ENCODE data around the gene NOCT.
A peak's percentile ranks its signal among the peaks of the same experiment; 100 is the strongest.
"Not testable (repeated sequence)": the region's sequence is repeated elsewhere in the genome, so short reads cannot be mapped to it uniquely, and the experiment has no call there.

Gene NOCT, protein sequence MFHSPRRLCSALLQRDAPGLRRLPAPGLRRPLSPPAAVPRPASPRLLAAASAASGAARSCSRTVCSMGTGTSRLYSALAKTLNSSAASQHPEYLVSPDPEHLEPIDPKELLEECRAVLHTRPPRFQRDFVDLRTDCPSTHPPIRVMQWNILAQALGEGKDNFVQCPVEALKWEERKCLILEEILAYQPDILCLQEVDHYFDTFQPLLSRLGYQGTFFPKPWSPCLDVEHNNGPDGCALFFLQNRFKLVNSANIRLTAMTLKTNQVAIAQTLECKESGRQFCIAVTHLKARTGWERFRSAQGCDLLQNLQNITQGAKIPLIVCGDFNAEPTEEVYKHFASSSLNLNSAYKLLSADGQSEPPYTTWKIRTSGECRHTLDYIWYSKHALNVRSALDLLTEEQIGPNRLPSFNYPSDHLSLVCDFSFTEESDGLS

DNA sequence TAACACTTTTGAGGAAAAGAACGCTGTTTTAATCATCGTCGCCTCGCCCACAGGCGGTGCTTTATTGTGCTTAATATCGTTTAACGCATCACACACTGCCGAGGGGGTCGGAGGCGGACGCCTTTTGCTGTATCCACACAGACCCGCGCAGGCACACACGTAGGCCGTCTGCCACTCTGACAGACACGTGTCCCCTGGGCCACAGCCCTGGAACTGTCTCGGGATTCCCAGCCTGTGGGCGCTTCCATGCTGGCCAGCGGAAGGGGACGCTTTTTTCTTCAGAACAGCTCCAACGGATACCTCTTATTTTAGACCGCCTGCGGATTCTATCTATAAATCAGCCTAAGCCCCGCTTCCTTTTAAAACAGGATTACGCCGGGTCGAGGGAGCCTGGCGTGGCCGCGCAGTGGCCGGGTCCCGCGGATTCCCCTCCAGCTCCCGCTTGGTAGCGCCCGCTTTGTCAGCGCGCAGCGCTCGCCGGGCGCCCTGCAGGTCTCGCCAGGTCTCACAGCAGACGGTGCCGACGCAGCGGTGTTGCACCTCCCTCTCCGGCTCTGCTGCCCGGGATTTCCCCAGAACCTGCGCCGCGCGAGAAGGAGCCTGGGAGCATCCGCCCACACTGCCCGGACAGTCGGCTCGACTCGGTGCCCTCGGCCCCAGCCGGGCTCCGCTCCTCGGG is at the start of gene NOCT:
NOCT (plus strand) TSS at position 513 of the 679 bp plus-strand sequence. CDS start 201 bp downstream, outside the sequence.
- DNase-seq, result peak; percentile 94

DNA sequence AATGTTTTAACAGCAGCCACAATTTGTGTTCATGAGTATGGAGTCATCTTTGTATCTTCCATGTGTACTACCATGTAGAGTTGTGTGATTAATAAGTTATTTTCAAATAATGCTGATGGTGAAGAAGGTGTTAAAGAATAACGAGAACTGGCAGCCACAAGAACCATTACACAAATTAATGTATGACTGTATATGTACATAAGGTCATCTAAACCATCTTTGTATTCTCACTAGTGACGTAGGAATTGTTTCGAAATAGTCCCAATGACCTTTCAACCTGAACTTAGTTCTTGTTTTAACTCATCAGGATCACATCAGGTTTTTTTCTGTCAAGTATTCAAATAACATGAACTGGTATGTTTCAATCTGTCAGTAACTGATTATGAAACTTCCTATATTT is 48.3 kb upstream of the NOCT start:
- no peak for DNase-seq

DNA sequence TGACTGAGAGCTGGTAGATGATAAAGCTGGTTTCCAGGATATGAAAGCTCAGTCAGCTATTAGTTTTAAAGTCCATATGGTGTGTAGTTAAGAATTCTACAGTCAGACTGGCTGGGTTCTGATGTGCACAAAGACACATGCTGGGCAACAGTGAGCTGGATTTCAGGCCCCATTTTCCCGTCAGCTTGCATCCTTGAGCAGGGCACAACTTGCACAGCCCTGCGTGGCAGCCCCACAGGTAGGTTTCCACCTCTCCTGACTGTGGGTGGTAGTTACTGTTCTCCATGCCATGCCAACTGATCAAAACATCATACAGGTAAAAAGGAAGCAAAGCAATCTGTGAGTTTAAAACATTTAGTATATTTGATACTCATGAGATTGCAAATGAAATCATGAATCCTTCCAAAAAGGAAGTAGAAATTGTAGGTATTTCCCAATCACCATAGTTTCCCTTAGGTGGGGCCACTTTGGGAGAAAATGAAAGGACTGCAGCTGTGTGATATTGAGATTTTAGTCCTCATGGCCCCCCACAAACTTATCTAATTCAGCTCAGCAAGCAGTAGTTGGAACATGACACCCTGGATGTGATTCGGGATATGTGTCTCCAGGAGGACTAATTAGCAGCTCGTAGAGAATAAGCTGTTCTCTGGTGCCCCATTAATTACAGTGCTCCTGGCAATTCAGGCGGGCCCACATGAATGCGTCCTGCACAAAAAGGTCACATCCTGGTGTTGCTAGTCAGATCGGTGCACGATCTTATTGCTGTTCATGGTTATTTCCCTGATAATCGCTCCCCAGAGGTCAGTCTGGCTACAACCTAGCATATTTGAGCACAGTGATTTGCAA is 42.4 kb upstream of the NOCT start:
- DNase-seq, result no peak

DNA sequence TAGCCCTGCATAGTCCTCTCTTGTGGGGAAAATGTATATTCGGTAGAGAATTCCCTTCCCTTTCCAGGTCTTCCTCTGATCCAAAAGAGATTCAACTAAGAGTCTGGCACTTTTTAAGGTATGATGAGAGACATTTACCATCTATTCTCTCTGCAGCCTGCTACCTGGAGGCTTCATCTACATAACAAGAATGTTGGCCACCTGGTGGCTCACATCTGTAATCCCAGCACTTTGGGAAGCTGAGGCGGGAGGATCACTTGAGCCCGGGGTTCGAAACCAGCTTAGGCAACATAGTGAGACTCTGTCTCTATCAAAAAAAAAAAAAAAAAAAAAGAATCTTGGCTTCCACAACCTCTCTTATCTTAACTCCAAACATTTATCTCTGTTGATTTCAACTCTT is 40.4 kb upstream of the NOCT start:
- DNase-seq, result no peak

DNA sequence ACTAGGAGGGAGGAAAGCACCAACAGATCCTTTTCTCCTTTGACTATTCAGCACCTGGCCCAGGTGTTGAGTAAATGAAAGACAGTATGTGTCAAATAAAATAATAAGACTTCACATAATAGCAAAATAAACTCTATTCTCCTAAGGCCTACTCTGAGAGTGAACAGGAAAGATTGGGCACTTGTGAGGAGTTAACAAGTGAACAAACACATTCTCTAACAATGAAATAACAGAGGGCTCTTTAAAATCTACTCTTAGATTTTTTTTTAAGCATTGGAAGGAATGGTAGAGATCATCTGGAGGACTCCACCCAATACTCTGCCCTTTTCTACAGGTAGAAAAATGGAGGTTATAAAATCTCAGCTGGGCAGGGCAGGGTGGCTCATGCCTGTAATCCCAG is 39.1 kb upstream of the NOCT start:
- DNase-seq, result no peak

DNA sequence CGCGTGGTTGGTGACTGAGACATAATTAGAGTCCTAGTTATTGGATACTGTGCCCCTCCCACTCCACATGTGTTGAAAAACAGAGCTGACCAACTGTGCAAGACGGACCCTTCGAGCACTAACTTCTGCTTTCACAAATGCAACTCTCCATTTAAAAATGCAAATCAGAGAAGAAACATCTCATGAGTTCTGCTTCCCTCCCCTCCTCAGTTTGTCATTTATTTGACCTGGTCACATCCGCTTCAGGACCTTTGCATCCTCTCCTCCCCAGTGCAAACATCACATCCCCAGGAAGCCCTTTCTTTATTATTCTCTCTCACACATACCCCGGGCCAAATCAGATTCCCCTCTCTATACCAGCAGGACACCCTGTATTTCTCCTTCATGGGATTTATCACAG is 38.1 kb upstream of the NOCT start:
- DNase-seq, result no peak

DNA sequence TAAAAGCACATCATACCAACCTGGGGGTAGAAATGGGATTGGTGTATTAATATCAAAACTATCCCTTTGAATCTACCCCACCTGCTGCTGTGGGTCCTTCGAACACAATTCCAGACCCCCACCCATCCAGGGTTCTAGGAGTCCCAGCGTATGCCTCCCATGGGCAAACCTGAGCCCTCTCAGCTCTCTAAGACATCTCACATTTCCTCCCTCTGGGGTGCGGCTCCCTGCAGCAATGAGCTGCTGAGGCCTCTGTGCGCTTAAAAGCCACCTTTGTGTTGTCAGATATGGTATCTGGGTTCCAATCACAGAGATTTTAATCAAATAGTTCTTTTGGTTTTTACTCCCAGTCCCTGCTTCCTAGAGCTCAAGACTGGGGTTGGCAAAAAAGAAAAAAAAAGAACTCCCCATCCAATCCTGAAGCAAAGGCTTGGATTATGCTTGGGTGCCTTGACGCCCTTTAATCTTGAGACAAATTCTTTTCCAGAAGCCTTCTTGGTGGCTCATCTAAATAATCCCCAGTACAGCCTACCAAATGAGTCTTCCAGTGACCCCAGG is 37.5 kb upstream of the NOCT start:
- DNase-seq, result no peak

DNA sequence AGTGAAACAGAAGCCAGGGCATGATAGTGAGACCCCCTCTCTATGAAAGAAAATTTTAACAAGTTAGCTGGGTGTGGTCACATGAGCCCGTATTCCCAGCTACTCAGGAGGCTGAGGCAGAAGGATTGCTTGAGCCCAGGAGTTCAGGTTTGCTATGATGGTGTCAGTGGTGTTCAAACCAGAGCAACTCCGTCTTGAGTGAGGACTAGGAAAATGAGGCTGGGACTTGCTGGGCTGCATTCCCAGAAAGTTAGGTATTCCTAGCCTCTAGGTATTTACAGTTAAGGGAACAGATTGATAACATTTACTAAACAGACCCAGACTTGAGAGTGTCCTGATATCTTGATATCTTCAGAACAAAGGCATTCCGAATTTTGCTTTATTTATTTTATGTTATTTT is 37.0 kb upstream of the NOCT start:
- DNase-seq, result no peak

DNA sequence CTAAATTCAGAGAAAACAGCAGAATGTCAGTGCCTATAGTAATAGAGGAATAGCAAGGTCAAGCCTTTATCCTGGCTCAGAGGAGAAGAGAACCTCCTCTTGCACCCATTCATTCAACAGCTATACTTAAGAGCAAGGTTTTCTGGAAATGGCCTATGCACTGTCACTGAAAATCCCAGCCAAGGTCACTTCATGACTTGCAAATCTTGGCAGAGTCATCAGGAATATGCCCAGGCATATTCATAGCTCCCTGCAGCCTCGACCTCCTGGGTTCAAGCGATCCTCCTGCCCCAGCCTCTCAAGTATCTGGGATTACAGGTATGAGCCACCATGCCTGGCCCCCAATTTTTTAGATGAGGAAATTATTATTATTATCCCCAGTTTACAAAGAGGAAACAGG is 35.8 kb upstream of the NOCT start:
- no peak for DNase-seq

DNA sequence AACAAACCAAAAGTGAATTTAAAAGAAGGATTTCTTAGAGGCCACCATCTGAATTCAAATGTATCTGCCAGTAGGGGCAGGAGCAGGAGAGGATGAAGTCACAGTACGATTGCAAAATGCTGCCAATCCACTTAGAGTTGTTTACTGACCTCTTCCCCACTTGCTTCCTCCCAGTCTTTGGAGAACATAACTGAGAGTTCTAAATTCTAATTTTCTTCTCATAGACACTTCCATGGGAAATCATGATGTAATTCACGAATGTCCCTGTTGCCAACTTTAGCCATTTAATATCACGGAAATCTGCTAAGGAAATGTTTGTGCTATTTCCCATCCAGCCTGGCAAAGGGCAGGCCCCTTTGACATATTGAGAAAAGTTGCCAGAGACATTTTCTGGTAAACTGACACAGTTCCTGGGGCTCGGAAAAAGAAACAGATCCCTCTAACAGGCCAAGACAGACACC is 33.6 kb upstream of the NOCT start:
- DNase-seq, result no peak

DNA sequence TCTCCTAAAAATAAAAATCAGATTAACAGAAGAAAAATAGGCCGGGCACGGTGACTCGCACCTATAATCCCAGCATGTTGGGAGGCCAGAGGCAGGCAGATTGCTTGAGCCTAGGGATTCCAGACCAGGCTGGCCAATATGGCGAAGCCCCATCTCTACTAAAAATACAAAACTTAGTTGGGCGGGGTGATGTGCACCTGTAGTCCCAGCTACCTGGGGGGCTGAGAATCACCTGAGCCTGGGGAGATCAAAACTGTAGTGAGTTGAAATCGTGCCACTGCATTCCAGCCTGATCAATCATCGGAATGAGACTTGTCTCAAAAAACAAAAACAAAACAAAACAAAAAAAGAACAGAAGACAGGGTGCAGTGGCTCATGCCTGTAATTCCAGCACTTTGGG is 32.8 kb upstream of the NOCT start:
- DNase-seq, result no peak

DNA sequence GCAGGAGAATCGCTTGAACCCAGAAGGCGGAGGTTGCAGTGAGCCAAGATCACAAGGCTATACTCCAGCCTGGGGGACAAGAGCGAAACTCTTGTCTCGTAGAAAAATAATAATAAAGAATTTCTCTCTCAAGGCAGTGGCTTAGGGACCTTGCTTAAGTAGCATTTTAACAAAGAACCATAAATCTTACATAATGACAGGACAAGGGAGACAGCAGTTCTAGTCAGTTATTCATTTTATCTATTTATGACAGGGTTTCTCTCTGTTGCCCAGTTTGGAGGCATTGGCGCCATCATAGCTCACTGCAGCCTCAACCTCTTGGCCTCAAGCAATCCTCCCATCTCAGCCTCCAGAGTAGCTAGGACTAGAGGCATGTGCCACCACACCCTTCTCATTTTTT is 31.9 kb upstream of the NOCT start:
- no peak for DNase-seq

DNA sequence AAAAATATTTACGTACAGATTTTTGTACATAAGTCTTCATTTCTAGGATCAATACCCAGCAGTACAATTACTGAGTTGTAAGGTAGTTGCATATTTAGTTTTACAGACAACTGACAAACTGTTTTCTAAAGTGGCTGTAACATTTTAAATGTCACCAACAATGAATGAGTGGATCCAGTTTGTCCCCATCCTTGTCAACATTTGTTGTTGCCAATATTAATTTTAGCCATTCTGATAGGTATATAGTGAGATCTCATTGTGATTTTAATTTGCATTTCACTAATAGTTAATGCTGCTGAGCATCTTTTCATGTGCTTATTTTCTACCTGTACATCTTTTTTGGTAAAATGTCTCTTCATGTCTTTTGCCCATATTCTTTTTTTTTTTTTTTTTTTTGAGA is 30.9 kb upstream of the NOCT start:
- no peak for DNase-seq

DNA sequence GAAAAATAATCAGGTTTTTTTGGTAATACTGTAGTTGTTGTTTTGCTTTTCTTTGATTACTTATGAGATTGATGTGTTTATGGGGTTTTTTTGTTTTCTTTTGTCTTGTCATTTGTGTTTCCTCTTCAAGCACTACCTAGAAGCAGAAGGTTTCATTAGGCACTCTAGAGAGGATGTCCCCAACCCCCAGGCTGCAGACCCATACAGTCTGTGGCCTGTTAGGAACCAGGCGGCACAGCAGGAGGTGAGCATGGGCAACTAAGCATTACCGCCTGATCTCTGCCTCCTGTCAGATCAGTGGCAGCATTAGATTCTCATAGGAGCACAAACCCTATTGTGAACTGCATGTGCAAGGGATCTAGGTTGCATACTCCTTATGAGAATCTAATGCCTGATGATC is 22.9 kb upstream of the NOCT start:
- no peak for DNase-seq

DNA sequence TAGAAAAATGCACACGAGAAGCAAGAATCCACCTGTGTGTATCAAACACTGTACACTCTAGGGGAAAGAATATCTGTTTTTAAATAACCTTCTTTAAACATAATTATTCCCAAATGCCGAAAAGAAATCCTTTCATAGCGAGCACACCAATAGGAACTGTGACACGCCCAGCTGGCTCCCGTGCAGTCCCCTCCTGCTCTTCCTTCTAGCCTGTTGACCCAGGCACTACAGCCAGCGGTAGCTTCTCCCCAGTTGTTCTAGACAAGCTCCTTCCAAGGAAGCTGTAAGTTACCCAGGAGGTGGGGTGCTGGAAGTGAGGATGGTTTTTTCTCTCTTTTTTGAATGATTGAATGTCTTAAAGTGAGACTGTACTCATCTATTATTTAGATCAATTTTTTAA is 19.5 kb upstream of the NOCT start:
- no peak for DNase-seq

DNA sequence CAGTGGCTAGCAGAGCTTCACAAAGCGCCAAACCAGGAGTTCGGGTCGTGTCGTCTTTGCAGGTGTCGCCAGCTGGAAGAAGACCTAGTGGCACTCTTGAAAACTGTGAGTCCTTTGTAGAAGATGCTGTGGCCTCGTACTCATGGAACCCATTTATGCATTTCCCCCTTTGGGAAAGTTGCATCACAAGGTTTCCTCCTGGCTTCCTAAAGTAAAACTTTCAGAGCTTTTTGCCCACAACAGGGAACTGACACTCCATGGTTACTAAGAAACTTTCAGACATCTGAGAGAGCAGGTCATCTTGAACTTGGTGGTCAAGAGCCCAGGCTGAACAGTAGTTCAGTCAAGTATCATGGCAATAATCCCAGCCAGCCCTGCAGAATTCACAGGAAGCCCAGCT is 15.9 kb upstream of the NOCT start:
- no peak for DNase-seq

DNA sequence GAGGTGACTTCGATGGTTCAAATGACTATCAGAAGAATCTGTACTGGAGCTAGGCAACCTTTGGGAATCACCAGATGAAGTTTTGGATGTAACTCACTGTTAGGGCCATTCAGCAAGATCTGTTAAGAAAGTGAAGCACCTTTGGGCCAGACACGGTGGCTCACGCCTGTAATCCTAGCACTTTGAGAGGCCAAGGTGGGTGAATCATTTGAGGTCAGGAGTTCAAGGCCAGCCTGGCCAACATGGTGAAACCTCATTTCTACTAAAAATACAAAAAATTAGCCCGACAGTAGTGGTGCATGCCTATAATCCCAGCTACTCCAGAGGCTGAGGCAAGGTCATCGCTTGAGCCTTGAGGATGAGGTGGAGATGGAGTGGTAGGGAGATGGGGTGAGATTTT is 15.4 kb upstream of the NOCT start:
- not testable (repeated sequence) for DNase-seq

DNA sequence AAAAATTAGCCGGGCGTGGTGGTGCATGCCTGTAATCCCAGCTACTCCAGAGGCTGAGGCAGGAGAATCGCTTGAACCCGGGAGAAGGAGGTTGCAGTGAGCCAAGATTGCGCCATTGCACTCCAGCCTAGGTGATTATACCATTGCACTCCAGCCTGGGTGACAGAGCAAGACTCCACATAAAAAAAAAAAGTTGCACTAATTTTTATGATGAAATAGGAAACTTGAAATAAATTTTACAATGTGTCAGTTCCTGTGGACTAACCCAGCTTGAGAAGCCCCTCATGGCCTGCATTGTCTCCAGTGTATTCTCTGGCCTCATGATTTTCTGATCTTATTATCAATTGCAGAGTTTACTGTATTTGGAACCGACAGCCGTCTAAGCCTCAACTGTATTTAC is 14.2 kb upstream of the NOCT start:
- not testable (repeated sequence) for DNase-seq

DNA sequence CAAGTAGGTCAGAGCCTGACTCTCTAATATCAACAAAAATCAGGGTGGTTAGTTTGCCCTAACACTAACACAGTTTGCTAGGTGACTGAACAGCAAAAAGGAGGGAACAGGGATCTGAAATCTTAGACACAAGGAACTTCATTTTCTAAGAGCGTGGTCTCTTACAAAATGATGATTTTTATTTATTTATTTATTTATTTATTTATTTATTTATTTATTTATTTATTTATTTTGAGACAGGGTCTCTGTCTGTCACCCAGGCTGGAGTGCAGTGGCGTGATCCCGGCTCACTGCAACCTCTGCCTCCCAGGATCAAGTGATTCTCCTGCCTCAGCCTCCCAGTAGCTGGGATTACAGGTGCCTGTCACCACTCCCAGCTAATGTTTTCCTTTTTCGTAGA is 11.9 kb upstream of the NOCT start:
- DNase-seq, result not testable (repeated sequence)

DNA sequence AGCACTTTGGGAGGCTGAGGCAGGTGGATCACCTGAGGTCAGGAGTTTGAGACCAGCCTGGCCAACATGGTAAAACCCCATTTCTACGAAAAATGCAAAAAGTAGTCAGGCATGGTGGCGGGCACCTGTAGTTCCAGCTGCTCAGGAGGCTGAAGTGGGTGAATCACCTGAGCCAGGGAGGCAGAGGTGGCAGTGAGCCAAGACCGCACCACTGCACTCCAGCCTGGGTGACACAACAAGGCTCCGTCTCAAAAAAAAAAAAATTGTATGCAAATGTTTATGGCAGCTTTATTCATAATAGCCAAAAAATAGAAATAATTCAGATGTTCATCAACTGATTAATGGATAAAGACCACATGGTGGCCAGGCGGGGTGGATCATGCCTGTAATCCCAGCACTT is 9.8 kb upstream of the NOCT start:
- no peak for DNase-seq

DNA sequence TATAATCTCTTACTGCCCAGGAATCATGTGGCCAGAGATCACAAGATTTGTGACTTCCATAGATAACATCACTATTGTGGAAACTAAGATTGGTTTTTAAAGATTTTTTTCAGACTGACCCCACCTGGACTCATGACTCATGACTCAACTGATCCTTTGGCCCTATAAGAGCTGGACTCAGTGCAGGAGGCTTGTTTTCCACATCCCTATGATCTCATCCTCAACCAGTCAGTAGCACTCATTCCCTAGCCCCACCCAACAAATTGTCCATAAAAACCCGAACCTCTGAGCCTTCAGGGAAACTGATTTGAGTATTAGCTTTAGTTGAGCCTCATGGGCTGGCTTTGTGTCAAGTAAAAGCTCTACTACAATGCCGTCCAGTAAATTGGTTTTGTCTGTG is 7.9 kb upstream of the NOCT start:
- no peak for DNase-seq

DNA sequence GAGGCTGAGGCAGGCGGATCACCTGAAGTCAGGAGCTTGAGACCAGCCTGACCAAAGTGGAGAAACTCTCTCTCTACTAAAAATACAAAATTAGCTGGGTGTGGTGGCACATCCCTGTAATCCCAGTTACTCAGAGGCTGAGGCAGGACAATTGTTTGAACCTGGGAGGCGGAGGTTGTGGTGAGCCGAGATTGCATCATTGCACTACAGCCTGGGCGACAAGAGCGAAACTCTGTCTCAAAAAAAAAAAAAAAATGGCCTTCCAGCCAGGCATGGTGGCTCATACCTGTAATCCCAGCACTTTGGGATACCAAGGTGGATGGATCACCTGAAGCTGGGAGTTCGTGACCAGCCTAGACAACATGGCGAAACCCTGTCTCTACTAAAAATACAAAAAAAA is 7.3 kb upstream of the NOCT start:
- not testable (repeated sequence) for DNase-seq

DNA sequence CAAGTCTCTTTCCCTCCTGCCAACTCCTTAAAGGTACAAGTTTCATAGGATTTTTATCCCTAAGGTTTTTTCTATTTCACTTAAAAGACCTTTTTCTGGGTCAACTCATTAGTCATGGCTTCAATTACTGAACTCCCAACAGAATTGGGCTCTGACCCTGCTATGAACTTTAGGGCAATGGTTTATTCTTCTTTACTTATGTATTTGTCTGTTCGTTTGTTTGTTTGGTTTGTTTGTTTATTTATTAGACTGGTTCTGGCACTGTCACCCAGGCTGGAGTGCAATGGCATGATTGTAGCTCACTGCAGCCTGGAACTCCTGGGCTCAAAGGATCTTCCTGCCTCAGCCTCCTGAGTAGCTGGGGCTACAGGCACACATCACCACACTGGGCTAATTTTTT is 5.9 kb upstream of the NOCT start:
- DNase-seq, result no peak
